HG02588 (cell line): ENCODE results near the gene SFT2D1.

ENCODE experiments used
- ATAC-seq: cut with Tn5 transposase; IDR thresholded peaks from one replicate; pipeline ENCODE4 v1.9.1; 2021; ENCODE audit warnings: mild to moderate bottlenecking, moderate library complexity; ENCODE audit not compliant: unreplicated experiment

The SFT2D1 gene

DNA sequence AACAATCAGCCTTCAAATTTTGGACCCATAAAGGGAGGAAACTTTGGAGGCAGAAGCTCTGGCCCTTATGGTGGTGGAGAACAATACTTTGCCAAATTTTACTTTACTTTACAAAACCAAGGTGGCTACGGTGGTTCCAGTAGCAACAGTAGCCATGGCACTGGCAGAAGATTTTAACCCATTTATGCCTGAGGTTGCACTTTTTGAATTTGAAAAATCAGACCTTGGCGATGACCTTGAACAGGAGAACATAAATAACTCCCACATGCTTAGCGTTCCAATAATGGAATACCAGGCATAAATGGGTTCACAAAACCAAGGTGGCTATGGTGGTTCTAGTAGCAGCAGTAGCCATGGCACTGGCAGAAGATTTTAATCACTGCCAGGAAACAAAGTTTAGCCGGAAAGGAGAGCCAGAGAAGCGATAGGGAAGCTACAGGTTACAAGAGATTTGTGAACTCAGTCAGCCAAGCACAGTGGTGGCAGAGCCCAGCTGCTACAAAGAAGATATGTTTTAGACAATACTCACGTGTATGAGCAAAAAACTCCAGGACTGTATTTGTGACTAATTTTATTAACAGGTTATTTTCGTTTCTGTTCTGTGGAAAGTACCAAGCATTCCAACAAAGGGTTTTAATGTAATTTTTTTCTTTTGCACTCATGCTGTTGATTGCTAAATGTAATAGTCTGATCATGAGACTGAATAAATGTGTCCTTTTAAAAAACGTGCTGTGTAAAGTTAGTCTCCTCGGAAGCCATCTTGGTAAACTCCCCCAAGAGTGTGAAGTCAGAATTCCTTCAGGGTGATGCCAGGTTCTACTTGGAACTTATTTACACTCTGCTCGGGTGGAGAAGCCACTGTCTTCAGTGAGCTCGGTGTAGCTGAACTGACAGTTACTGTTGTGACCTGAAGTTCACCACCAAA lies 6.7 kb downstream of the SFT2D1 start:
- ATAC-seq, result peak; percentile 46

DNA sequence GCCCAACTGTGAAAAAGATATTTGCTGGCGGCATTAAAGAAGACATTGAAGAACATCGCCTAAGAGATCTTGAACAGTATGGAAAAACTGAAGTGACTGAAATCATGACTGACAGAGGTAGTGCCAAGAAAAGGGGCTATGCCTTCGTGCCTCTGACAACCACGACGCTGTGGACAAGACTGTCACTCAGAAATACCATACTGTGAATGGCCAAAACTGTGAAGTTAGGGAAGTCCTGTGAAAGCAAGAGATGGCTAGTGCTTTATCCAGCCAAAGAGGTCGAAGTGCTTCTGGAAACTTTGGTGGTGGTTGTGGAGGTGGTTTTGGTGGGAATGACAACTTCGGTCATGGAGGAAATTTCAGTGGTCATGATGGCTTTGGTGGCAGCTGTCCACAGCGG lies 7.5 kb downstream of the SFT2D1 start:
- ATAC-seq, result no peak

DNA sequence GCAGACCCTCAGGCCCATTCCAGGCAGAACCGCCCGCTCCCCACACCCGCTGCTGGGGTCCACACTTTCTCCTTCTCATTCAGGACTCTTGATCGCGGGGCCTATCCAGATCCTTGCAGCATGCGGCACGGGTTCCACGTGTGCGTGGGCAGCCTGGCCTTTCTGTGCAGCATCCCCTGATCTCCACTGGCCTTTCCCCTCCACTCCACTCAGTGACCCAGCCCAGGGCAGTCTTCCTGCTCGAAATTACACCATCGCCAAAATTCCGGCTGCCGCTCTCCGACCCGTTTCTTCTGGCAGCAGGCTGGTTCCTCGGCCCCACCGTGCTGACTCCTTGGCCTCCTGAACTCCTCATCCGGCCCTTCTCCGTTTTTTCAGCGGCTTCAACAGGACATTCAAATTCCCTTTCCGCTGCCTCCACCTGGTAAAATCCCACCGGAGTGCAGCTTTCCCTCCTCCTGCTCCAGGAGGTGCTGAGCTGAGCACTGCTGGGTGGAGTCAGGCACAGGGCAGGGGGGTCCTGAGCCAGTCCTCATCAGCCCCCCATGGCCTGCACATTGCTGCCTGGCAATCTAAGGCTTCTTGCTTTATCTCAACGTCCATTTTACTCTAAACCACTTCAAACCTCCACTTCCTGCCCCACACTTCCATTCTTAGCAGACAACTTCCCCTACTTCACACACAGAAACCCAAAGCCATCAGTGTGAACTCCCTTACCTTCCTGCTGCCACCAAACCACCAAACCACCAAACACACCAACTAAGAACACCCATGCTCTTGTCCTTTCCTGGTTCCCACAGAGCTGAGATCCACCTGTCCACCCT lies 9.0 kb downstream of the SFT2D1 start:
- ATAC-seq, result peak; percentile 67

DNA sequence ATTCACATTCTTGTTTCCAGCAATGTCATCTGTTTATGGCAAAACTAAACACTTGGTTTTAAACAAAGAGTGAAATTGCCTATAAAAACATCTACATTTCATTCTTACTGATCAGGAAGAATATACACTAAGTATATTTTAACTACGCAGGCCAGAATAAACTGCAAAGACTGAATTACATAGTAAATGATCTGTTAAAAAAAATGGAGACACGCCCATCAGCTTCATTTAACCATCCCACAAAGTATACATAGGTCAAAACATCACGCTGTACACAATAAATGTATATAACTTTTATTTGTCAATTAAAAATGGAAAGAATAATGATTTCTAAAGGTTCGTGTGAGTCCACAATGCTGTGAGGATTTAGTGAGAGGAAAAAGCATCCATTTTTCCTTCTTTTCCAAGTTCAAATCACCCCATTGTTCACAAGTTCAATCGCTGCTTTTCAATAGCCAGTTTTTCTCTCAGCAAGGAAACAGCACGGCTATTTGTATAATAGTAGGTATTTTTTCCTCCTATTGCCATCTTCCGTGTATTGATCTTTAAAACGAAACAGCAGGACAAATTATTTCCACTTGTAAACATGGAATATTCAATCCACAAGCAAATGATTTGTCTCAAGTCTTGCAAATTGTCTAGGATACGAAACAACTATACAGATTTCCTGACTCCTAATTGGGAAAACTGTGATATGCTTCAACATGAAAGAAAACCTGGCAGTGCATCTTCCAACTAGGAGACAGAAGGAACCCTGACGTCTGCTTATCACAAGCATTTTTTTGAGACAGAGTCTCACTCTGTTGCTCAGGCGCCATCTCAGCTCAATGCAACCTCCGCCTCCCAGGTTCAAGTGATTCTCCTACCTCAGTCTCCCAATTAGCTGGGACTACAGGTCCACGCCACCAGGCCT lies 10.6 kb downstream of the SFT2D1 start:
- no peak for ATAC-seq

DNA sequence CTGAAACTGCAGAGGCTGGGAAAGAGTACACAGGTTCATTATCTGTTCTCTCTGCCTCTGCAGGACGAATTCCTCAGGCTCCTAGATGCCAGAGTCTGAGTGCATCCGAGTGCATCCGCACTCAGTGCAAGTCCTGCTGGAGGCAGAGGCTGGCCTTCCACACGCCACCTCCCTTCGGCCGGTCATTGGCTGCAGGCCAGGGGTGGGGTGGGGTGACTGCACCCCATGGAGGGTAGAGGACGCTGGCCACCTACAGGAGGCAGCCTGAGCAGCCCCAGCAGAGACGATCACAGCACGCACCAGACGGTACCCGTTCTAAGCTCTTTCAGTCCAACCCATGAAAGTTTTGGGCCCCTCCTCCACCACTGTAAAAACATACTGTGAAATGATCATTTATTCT lies 11.7 kb downstream of the SFT2D1 start:
- ATAC-seq, result no peak

DNA sequence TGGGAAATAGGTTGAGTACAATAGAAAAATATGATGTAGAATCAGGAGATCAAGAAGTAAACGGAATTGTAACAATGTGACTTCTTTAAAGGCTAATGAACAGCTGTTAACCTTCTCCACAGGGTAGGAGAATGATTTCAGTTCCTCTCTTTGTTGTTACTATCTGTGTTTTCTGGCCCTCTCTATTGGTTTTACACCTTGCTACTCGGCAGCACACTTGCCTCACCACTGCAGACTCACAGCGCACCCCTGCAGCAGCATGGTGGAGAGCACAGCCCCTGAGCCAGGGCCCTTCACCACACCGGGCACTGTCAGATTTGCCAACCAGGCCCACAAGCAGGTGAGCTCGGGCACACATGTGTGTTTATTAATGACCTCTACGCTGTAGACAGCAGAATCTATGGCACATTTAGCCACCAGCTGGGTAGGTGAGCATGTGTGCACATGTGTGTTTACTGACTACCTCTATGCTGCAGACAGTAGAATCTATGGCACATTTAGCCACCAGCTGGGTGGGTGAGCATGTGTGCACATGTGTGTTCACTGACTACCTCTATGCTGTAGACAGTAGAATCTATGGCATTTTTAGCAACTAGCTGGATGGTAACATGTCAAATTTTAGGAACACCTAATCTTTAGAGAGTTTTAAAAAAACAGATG lies 16.8 kb downstream of the SFT2D1 start:
- peak; percentile 75 for ATAC-seq

DNA sequence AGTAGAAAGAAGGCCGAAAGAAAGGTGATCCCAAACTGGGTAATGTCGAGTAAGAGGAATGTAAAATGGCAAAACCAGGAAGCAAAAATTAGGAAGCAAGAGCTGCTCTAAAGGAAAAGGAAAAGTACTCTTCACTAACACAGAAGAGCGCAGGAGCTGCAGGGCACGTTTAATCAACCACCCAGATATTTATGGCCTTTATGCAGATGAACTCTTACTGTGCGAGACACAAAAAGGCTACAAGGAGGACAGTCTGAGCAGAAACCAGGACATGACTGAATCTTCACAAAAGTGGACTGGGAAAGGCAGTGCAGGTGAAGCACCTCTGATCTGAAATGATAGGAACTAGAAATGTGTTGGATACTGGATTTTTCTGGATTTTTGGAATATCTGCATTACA lies 18.9 kb downstream of the SFT2D1 start:
- no peak for ATAC-seq

DNA sequence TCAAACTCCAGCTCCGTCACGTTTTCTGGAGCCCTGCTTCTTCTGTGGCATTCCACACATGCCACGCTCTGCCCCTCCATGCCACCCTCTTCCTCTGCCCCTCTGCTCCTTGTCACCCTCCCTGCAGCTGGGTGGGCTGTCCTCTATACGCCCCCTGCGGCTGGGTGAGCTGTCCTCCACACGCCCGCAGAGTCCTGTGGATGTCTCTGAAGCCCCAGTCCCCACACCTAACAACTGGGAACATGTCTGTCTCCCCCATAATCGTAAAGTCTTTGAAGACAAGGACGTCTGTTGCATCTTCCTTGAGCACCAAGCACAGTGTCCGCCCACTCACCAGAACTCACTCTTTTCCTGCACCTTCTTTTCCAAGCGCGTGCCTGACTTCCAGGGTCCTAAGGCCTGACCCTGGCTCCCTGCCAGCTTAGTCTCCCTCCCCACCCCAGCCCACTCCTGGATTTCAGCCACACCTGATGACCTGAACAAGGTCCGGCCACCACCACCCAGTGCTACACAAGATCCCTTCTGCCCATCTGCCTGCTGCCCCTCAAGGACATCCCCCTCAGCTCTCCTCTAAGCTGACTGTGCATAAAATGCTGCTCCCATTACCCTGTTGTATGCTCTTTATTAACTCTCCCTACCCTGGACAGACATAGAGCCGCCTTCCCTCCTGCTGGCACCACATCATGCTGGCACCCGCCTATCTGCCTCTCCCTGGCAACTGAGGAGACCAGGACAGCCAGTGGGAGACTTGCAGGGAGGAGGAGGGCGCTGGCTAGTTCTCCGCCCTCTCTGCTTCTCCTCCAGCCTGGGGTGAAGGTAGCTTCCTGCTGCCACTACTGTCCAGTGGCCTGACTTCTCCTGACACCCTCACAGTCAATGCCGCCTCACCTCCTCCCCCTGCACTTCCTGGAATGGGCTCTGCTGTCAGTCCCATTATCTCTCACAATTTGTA lies 23.4 kb downstream of the SFT2D1 start:
- no peak for ATAC-seq

DNA sequence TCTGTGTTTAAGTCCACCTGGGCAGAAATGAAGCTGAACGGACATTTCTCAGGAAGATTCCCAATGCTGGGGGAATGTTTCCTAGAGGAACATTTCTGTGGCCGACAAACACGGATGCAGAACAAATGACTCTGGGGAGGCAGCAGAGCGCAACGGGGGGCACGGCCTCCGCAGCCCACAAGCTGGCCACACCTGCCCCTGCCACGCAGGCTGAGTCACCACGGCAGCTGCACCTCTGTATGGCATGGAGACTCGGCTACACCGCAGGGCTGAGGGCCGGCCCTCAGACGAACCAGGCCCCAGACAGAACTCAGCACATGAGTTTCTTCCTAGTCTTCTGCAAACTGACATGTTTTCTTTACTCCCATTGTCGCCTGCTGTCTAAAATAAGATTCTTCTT lies 24.1 kb downstream of the SFT2D1 start:
- no peak for ATAC-seq

DNA sequence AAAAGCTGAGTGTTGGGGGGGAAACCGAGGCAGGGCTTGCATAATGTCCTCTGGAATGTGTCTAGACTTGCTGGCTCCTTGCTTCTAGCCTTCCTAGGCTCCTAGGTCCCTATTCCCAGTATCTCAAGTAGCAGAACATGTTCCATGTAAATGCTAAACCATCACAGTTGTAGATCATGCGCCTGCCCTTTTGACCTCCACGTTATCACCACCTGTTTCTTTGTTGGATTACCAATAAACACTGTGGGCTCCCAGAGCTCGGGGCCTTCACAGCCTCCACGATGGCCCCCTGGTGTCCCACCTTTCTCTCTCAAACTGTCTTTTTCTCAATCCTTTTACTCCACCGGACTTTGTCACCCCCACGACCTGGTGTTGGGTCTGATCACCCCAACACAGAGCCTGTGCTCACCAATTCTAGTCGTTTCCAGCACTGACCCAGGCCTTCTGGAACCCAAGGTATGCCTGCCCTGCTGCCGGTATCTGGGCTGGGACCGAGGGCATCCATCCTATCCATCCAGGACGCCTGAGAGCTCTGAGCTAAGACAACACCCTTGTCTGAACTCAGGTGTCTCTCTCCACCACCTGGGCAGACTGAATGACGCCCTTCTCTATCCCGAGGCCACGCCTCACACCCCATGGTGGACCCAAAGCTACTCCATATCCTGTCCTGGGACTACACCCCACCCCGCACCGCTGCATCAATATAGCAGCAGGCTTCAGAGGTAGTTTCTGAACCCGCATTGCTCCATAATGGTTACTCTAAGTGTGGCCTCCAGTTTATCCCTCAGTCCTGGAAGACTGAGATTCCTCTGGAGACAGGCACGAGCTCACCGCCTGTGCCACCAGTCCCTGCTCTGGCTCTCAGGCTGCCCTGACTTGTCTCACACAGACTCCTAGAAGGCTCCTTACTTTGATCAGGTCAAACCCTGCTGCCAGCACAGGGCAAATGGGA lies 24.8 kb downstream of the SFT2D1 start:
- no peak for ATAC-seq

DNA sequence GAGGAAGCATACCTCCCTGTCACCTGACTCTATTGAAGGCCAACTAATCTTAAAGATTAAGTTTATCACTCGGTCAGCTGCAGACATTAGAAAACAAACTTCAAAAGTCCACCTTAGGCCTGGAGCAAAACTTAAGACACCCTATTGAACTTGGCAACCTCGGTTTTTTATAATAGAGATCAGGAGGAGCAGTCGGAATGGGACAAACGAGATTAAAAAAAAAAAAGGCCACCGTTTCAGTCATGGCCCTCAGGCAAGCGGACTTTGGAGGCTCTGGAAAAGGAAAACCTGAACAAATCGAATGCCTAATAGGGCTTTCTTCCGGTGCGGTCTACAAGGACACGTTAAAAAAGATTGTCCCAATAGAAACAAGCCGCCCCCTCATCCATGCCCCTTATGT lies 26.9 kb downstream of the SFT2D1 start:
- no peak for ATAC-seq

DNA sequence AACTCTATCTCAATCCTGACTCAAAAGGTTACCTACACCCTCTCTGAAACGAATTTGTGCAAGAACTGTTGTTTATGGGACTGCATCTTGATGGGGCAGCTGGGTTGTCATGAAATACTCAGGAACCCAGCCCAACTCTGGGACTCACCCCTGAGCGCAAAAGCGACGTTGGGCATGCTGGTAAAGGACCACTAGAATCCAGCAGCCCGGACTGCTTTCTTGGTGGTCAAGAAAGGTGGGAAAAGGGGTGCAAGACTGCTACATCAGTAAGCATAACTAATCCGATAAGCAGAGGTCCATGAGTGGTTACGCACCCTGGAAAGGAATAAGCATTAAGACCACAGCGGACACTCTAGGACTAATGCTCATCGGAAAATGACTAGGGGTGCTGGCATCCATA lies 27.9 kb downstream of the SFT2D1 start:
- no peak for ATAC-seq

DNA sequence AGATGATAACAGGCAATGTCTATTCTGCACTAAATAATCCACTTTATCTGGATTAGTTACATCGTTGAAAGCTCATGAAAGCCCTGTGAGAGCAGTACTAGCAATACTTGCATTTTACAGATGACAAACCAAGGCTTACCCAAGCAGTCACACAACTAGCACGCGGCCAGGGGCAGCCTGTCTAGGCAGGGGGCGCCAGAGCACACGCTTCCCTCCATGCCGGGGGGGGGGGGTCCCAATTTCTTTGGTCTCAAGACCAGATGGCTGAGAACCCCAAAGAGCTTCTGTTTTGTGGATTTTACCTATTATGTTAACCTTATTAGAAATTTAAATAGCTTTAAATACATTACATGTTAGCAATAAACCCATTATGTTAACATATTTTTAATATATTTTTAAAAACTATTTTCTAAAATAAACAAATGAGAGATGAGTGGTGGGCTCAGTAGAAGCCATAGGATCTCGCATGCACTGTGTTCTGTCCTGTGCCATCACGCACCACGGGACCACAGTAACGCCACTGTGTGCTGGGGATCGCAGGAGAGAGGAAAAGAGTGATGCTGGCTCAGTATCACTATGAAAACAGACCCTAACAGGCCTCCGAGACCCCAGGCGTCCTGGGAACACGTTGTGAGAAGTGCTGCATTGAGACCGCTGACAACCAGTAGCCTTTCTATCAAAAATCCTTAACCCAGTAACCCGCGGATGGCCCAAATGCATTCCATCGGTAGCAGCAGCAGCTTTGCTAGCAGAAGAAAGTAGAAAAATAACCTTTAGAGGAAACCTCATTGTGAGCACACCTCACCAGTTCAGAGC lies 28.9 kb downstream of the SFT2D1 start:
- ATAC-seq, result peak; percentile 74

DNA sequence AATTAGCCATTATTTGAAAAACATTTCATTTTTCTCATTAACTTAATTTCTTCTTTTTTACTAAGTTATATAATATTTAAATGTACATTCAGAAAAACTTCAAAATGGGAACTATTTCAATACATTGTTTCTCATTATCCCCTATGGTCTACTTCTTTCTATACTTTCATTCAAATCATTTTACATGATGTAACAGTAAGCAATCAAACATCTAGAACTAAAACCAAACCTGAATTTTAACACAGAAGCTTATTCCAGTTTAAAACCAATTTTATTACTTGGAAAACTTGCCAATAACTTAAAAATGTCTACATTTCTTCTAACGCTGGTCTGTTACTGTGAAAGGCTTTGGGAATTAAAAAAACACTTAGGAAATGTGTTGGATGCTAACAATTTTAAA lies 29.5 kb downstream of the SFT2D1 start:
- no peak for ATAC-seq

DNA sequence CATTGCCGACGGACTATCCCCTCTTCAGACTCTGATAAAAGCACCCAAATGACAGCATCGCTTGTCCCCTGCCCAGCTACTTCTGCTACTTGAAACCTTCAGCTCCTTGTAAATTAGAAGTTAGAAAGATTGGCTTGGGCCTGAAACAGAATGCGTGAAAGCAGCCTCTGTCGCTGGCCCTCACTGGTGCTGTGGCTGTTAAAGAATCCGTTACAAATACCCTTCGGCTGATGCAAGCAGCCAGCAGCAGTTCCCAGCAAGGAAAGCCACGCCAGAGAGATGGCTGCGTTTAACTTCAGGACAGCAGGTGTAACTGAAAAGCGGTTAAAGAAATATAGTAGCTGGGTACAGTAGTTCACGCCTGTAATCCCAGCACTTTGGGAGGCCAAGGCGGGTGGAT lies 31.7 kb downstream of the SFT2D1 start:
- no peak for ATAC-seq

DNA sequence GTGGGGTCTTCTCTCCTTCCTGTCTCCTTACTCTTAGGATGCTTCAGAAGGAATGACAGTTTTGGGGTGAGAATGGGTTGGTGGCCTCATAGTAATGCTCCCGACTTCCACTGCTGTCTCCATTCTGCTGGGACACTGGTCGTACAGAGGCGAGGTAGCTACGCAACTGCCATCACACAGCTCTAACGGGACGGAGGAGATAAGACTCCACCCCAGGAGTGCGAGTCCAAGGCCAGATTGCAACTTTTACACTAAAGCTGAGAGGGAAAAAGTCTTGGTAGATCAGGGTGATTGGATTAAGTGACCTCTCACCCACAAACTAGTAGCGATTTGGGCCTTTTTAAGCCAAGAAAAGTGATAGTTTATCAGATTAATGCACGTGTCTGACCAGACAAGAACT lies 32.4 kb downstream of the SFT2D1 start:
- no peak for ATAC-seq
